Measurements from ENCODE around the gene ABCA3. TPM values are rescaled to one million over a fixed set of nuclear protein-coding genes. Genes with fewer than 3 reads are reported as not detected.

ABCA3 gene
- total RNA-seq, 1 experiment from 2014 or later, result 58.4 TPM

- intact Hi-C loops (cut with micrococcal nuclease; ENCODE audit: unreplicated experiment) (no loop called here), in situ Hi-C loops (cut with HindIII; ENCODE audit: low pct_unique_long_range_greater_than_20kb, low sequenced_read_pairs) (no loop called here)
- ChIA-PET CTCF (no interaction called here), POLR2A (no interaction called here)
- no peak for TF ChIP-seq SIN3A (IDR thresholded peaks at IDR 0.05; ENCODE audit: borderline replicate concordance, insufficient read depth, low read depth, low read length)
- TF ChIP-seq REST (IDR thresholded peaks at IDR 0.05; ENCODE audit: insufficient read depth in 1 of 2, low read depth in 2 of 2, low read length in 1 of 2), result no peak
- TF ChIP-seq TCF7L2 (IDR thresholded peaks at IDR 0.05; ENCODE audit: low read depth, low read length), result no peak
- TF ChIP-seq POLR2AphosphoS5 (IDR thresholded peaks at IDR 0.05; ENCODE audit: low read depth, low read length), result no peak
- no peak for TF ChIP-seq CTCF (IDR thresholded peaks at IDR 0.05)
- H3K9me3 ChIP-seq (ENCODE audit: control insufficient read depth, insufficient read depth, low read depth, low read length), result no peaks in the 10 kb centered on the region
- H3K27me3 ChIP-seq (ENCODE audit: control insufficient read depth, insufficient read depth, low read length), result no peaks in the 10 kb centered on the region
- DNase-seq (ENCODE audit: low read depth, low spot score) (no peak), ATAC-seq (no peak)
- peaks cover 8% of the 10 kb centered on the region; the same call in 1 of the 2 replicates for H3K36me3 ChIP-seq (ENCODE audit: control insufficient read depth, insufficient read depth, low read length)
- peaks cover 16% of the 10 kb centered on the region for H3K4me1 ChIP-seq (ENCODE audit: control insufficient read depth, insufficient read depth, low read length)
- no TSS peak for BruUV-seq (replicated peaks)
- no peak overlapping the region for H3K27ac ChIP-seq (ENCODE audit: low read length)
- H3K4me3 ChIP-seq (ENCODE audit: low read depth in 2 of 2, low read length in 2 of 2), result no peak overlapping the region
Observed at GRCh38 chr16:2226918-2227317, 113.6 kb downstream of the ABCA3 start.

- DNase-seq (ENCODE audit: low read depth, low spot score) (no peak), ATAC-seq (no peak)
- ChIA-PET CTCF (interaction anchor here (0.7 to 1.1 kb wide), 2 partner anchors 31 to 201 kb away, joined by 3 to 5 read pairs; no protein-coding TSS in a partner anchor), POLR2A (interaction anchor here (0.7 kb wide), 1 partner anchor 11 kb away, joined by 12 read pairs; no protein-coding TSS in a partner anchor)
- intact Hi-C loops (cut with micrococcal nuclease; ENCODE audit: unreplicated experiment) (no loop called here), in situ Hi-C loops (cut with HindIII; ENCODE audit: low pct_unique_long_range_greater_than_20kb, low sequenced_read_pairs) (no loop called here)
- BruUV-seq (replicated peaks), result TSS peak; percentile 61
- H3K4me1 ChIP-seq (ENCODE audit: control insufficient read depth, insufficient read depth, low read length), result peaks cover 16% of the 10 kb centered on the region
- no peaks in the 10 kb centered on the region for H3K27me3 ChIP-seq (ENCODE audit: control insufficient read depth, insufficient read depth, low read length)
- peaks cover 8% of the 10 kb centered on the region; the same call in 1 of the 2 replicates for H3K36me3 ChIP-seq (ENCODE audit: control insufficient read depth, insufficient read depth, low read length)
- TF ChIP-seq TCF7L2 (IDR thresholded peaks at IDR 0.05; ENCODE audit: low read depth, low read length), result no peak
- TF ChIP-seq SIN3A (IDR thresholded peaks at IDR 0.05; ENCODE audit: borderline replicate concordance, insufficient read depth, low read depth, low read length), result no peak
- peak overlapping the region; percentile 74 for H3K27ac ChIP-seq (ENCODE audit: low read length)
- no peaks in the 10 kb centered on the region for H3K9me3 ChIP-seq (ENCODE audit: control insufficient read depth, insufficient read depth, low read depth, low read length)
- H3K4me3 ChIP-seq (ENCODE audit: low read depth in 2 of 2, low read length in 2 of 2), result peak overlapping the region in 1 of 2 experiments; percentile 10; a peak in 1 of 4 replicates
Observed at GRCh38 chr16:2226245-2226793, 114.2 kb downstream of the ABCA3 start.

Small RNA genes lying within 50 kb of the gene (microRNA-seq; reads per million reads assigned to microRNA genes)
- gene MIR3677 (ENCODE audit: unreplicated experiment) (1.6 reads per million), gene MIR4717 (ENCODE audit: unreplicated experiment) (not detected)

Other genes with a start within 250 kb of the ABCA3 start
- gene PKD1, start 204.8 kb downstream of the ABCA3 start, total RNA-seq (2021; ENCODE audit: unreplicated experiment), result 279 TPM
- gene RAB26, start 192.1 kb downstream of the ABCA3 start, total RNA-seq (2021; ENCODE audit: unreplicated experiment), result 92.2 TPM
- 108 TPM for gene TRAF7, start 184.9 kb downstream of the ABCA3 start, total RNA-seq (2021; ENCODE audit: unreplicated experiment)
- gene CASKIN1, start 144.1 kb downstream of the ABCA3 start, total RNA-seq (2021; ENCODE audit: unreplicated experiment), result 4.5 TPM
- gene MLST8, start 135.3 kb downstream of the ABCA3 start, total RNA-seq (2021; ENCODE audit: unreplicated experiment), result 91.1 TPM
- gene BRICD5, start 129.9 kb downstream of the ABCA3 start, total RNA-seq (2021; ENCODE audit: unreplicated experiment), result 8.7 TPM
- 48.7 TPM for gene PGP, start 125.9 kb downstream of the ABCA3 start, total RNA-seq (2021; ENCODE audit: unreplicated experiment)
- 50.8 TPM for gene E4F1, start 117.1 kb downstream of the ABCA3 start, total RNA-seq (2021; ENCODE audit: unreplicated experiment)
- gene DNASE1L2, start 104.3 kb downstream of the ABCA3 start, total RNA-seq (2021; ENCODE audit: unreplicated experiment), result 4.4 TPM
- 117 TPM for gene ECI1, start 89.1 kb downstream of the ABCA3 start, total RNA-seq (2021; ENCODE audit: unreplicated experiment)
- 249 TPM for gene RNPS1, start 72.6 kb downstream of the ABCA3 start, total RNA-seq (2021; ENCODE audit: unreplicated experiment)
- gene CCNF, start 88.7 kb upstream of the ABCA3 start, total RNA-seq (2021; ENCODE audit: unreplicated experiment), result 35.8 TPM
- gene TEDC2, start 119.4 kb upstream of the ABCA3 start, total RNA-seq (2021; ENCODE audit: unreplicated experiment), result 25.0 TPM
- gene NTN3, start 130.6 kb upstream of the ABCA3 start, total RNA-seq (2021; ENCODE audit: unreplicated experiment), result 3.2 TPM
- gene TBC1D24, start 134.4 kb upstream of the ABCA3 start, total RNA-seq (2021; ENCODE audit: unreplicated experiment), result 26.7 TPM
- 282 TPM for gene ATP6V0C, start 173.2 kb upstream of the ABCA3 start, total RNA-seq (2021; ENCODE audit: unreplicated experiment)
- 87.5 TPM for gene AMDHD2, start 179.6 kb upstream of the ABCA3 start, total RNA-seq (2021; ENCODE audit: unreplicated experiment)
- not detected for gene CEMP1, start 190.7 kb upstream of the ABCA3 start, total RNA-seq (2021; ENCODE audit: unreplicated experiment)
- 43.2 TPM for gene PDPK1, start 197.3 kb upstream of the ABCA3 start, total RNA-seq (2021; ENCODE audit: unreplicated experiment)